HCT116 (cell line): ENCODE data around the gene CAMKMT. TPM values are rescaled to one million over a fixed set of nuclear protein-coding genes. Genes with fewer than 3 reads are reported as not detected.

ENCODE experiments used
- ATAC-seq: fragments of 200-7000 bp; cut with Tn5 transposase; 2 replicates; pipeline ENCODE4 v1.9.1; 2020; ENCODE audit warnings: mild to moderate bottlenecking, moderate library complexity
- BruUV-seq: library from RNA; stranded (reverse); fragments of 400-500 nt; replicated peaks from 2 replicates; lab custom pipeline; 2021; lab: Mats Ljungman, UMichigan
- CTCF ChIA-PET: fragments of 300-600 bp; sonication (Branson Sonifier 250); formaldehyde crosslinking; loops from one replicate; lab custom pipeline; 2021; ENCODE audit warnings: antibody characterized with exemption; lab: Charles Lee
- POLR2A ChIA-PET: fragments of 300-600, 350-600 bp; sonication (Branson Sonifier 250); formaldehyde crosslinking; loops from one replicate; lab custom pipeline; 2021; ENCODE audit warnings: antibody characterized with exemption; lab: Charles Lee
- RAD21 ChIA-PET, 2 experiments: fragments of 300-600 bp; sonication (Branson Sonifier 250); formaldehyde crosslinking; loops; one replicate each; lab custom pipeline; 2023; ENCODE audit warnings: low total read pairs in 2 of 2; ENCODE audit not compliant: uncharacterized antibody in 2 of 2, unreplicated experiment in 2 of 2, low non-redundant PET in 1 of 2; lab: Charles Lee
- DNase-seq: peaks from one replicate; pipeline ENCODE4 v3.0.0-alpha.2; 2010; ENCODE audit warnings: low read depth, low spot score
- H2AFZ ChIP-seq: fragments of 200-600 bp; shearing (Covaris generic), sonication (generic); 2 replicates; pipeline ENCODE4 v1.6.1; 2017; ENCODE audit warnings: low read depth, mixed run types, mixed read lengths, antibody characterized with exemption, low read length; ENCODE audit not compliant: poor library complexity, severe bottlenecking
- H3K27ac ChIP-seq: 2 replicates; pipeline ENCODE4 v1.5.1; 2012; ENCODE audit warnings: low read depth, low read length
- H3K27me3 ChIP-seq: fragments of 200-600 bp; sonication (generic); 2 replicates; pipeline ENCODE4 v1.6.1; 2016; ENCODE audit warnings: mixed run types, low read length, mixed read lengths; ENCODE audit not compliant: insufficient read depth
- H3K36me3 ChIP-seq, 2 experiments: fragments of 200-500 bp in 1 of 2; fragments of 200-600 bp in 1 of 2; sonication (Bioruptor generic) in 1 of 2; sonication (generic) in 1 of 2; 2 replicates each; pipeline versions ENCODE4 v1.5.1 to v1.6.1; 2014 to 2016; ENCODE audit warnings: low read length in 2 of 2, inconsistent platforms in 1 of 2, mixed read lengths in 1 of 2, mixed run types in 1 of 2; ENCODE audit not compliant: insufficient read depth in 2 of 2, control insufficient read depth in 1 of 2
- H3K4me1 ChIP-seq, 2 experiments: fragments of 200-600 bp in 1 of 2; sonication (generic) in 1 of 2; 2 replicates each; pipeline versions ENCODE4 v1.5.1 to v1.6.1; 2012 to 2017; ENCODE audit warnings: low read length in 2 of 2, inconsistent platforms in 1 of 2, mild to moderate bottlenecking in 1 of 2, mixed read lengths in 1 of 2, mixed run types in 1 of 2, moderate library complexity in 1 of 2; ENCODE audit not compliant: insufficient read depth in 2 of 2, control insufficient read depth in 1 of 2
- H3K4me2 ChIP-seq: fragments of 200-600 bp; sonication (generic); 2 replicates; pipeline ENCODE4 v1.6.1; 2017; ENCODE audit warnings: mixed run types, low read length, mixed read lengths
- H3K4me3 ChIP-seq, 2 experiments: fragments of 200-600 bp in 1 of 2; sonication (generic) in 1 of 2; replicated peaks in 1 of 2; 2 replicates each; pipeline ENCODE4 v1.5.1; 2011 to 2016; ENCODE audit warnings: low read length in 2 of 2, control low read depth in 1 of 2, low read depth in 1 of 2, mild to moderate bottlenecking in 1 of 2, mixed read lengths in 1 of 2, mixed run types in 1 of 2
- H3K79me2 ChIP-seq: fragments of 200-600 bp; sonication (generic); 2 replicates; pipeline ENCODE4 v1.6.1; 2017; ENCODE audit warnings: mild to moderate bottlenecking, mixed run types, low read length, moderate library complexity, mixed read lengths; ENCODE audit not compliant: insufficient read depth
- H3K9ac ChIP-seq: fragments of 200-600 bp; sonication (generic); 2 replicates; pipeline ENCODE4 v1.6.1; 2016; ENCODE audit warnings: low read length, mixed read lengths
- H3K9me2 ChIP-seq: fragments of 200-600 bp; sonication (generic), shearing (Covaris generic); 2 replicates; pipeline ENCODE4 v1.6.1; 2017; ENCODE audit warnings: mixed run types, mild to moderate bottlenecking, moderate library complexity; ENCODE audit not compliant: insufficient read depth
- H3K9me3 ChIP-seq, 2 experiments: fragments of 200-500 bp in 1 of 2; fragments of 200-600 bp in 1 of 2; sonication (Bioruptor generic) in 1 of 2; sonication (generic) in 1 of 2; 2 replicates each; pipeline ENCODE4 v1.6.1; 2014 to 2017; ENCODE audit warnings: low read length in 2 of 2, mixed read lengths in 2 of 2, inconsistent platforms in 1 of 2, low read depth in 1 of 2, mild to moderate bottlenecking in 1 of 2, mixed run types in 1 of 2, moderate library complexity in 1 of 2; ENCODE audit not compliant: control insufficient read depth in 1 of 2, insufficient read depth in 1 of 2
- H4K20me1 ChIP-seq: fragments of 200-600 bp; sonication (generic), shearing (Covaris generic); 2 replicates; pipeline ENCODE4 v1.6.1; 2017; ENCODE audit warnings: mixed run types, mild to moderate bottlenecking, moderate library complexity; ENCODE audit not compliant: insufficient read depth
- ATF3 ChIP-seq: IDR thresholded peaks from 2 replicates; pipeline ENCODE4 v1.6.1; 2012
- CTCF ChIP-seq, 3 experiments: fragments of 200-600 bp in 1 of 3; sonication (generic) in 1 of 3; IDR thresholded peaks in 2 of 3; conservative IDR thresholded peaks in 1 of 3; 2 replicates each; pipeline ENCODE4 v1.5.1; 2012 to 2017; ENCODE audit warnings: low read depth in 2 of 3, low read length in 2 of 3, antibody characterized with exemption in 1 of 3, borderline replicate concordance in 1 of 3, control low read depth in 1 of 3, mild to moderate bottlenecking in 1 of 3, mixed read lengths in 1 of 3, mixed run types in 1 of 3, moderate library complexity in 1 of 3; ENCODE audit not compliant: insufficient read depth in 1 of 3
- EZH2 ChIP-seq: fragments of 200-600 bp; sonication (generic); IDR thresholded peaks from 2 replicates; pipeline ENCODE4 v1.6.1; 2017; ENCODE audit warnings: antibody characterized with exemption, mixed run types
- FOSL1 ChIP-seq: IDR thresholded peaks from 2 replicates; pipeline ENCODE4 v1.6.1; 2012; ENCODE audit warnings: low read depth
- JUND ChIP-seq: IDR thresholded peaks from 2 replicates; pipeline ENCODE4 v1.6.1; 2012
- POLR2A ChIP-seq: IDR thresholded peaks from 2 replicates; pipeline ENCODE4 v1.7.0; 2011; ENCODE audit warnings: borderline replicate concordance; ENCODE audit not compliant: insufficient read depth, insufficient read length; ENCODE audit errors: extremely low read depth
- POLR2AphosphoS5 ChIP-seq: IDR thresholded peaks from 2 replicates; pipeline ENCODE4 v1.6.1; 2011; ENCODE audit warnings: mild to moderate bottlenecking, low read depth, low read length, moderate library complexity
- RAD21 ChIP-seq: IDR thresholded peaks from 2 replicates; pipeline ENCODE4 v1.6.1; 2012; ENCODE audit warnings: low read depth, mild to moderate bottlenecking
- REST ChIP-seq: IDR thresholded peaks from 2 replicates; pipeline ENCODE4 v1.6.1; 2012; ENCODE audit warnings: low read depth
- SP1 ChIP-seq: IDR thresholded peaks from 2 replicates; pipeline ENCODE4 v1.6.1; 2012; ENCODE audit warnings: low read depth
- SRF ChIP-seq: IDR thresholded peaks from 2 replicates; pipeline ENCODE4 v1.6.1; 2012; ENCODE audit warnings: low read depth
- TCF7L2 ChIP-seq: IDR thresholded peaks from 2 replicates; pipeline ENCODE4 v1.7.0; 2011; ENCODE audit warnings: borderline replicate concordance, inconsistent platforms; ENCODE audit not compliant: insufficient read depth, insufficient read length; ENCODE audit errors: extremely low read depth
- YY1 ChIP-seq: IDR thresholded peaks from 2 replicates; pipeline ENCODE4 v1.6.1; 2011; ENCODE audit warnings: low read length, low read depth, moderate library complexity, mild to moderate bottlenecking; ENCODE audit not compliant: insufficient replicate concordance; ENCODE audit errors: extremely low read depth
- ZFX ChIP-seq: fragments of 450-650 bp; IDR thresholded peaks from 2 replicates; pipeline ENCODE4 v1.6.1; 2017
- intact Hi-C: fragments of 100-400 bp; cut with micrococcal nuclease; formaldehyde crosslinking; loops from 2 replicates; pipeline ENCODE4 v1.10.0; 2022
- total RNA-seq: library from RNA; stranded (reverse); gene quantifications from one replicate; pipeline ENCODE4 v1.2.1, GENCODE V29; 2021; ENCODE audit not compliant: unreplicated experiment

CAMKMT gene
- total RNA-seq, 1 experiment from 2014 or later: 10.6 TPM

GRCh38 chr2:44671916-44672315 is 310.2 kb downstream of the CAMKMT start:
- H3K4me1 ChIP-seq: no peaks in the 10 kb centered on the region
- no TSS peak for BruUV-seq
- no peak overlapping the region for H2AFZ ChIP-seq
- H3K36me3 ChIP-seq: no peaks in the 10 kb centered on the region
- no peak overlapping the region for H3K4me3 ChIP-seq
- TF ChIP-seq FOSL1 (no peak), REST (no peak), ZFX (no peak), ATF3 (no peak), POLR2A (no peak), RAD21 (no peak)
- no peak overlapping the region for H3K4me2 ChIP-seq
- H3K9ac ChIP-seq: no peak overlapping the region
- no peak overlapping the region for H3K27ac ChIP-seq
- no peaks in the 10 kb centered on the region for H3K9me3 ChIP-seq
- ChIA-PET POLR2A (no interaction called here), CTCF (no interaction called here), RAD21 (no interaction called here)
- no peaks in the 10 kb centered on the region for H3K9me2 ChIP-seq
- no peaks in the 10 kb centered on the region for H3K27me3 ChIP-seq
- no peaks in the 10 kb centered on the region for H4K20me1 ChIP-seq
- intact Hi-C loops: no loop called here
- no peaks in the 10 kb centered on the region for H3K79me2 ChIP-seq
- ATAC-seq: no peak
- DNase-seq: no peak

GRCh38 chr2:44672431-44672830 is 310.7 kb downstream of the CAMKMT start:
- no peaks in the 10 kb centered on the region for H3K79me2 ChIP-seq
- no peaks in the 10 kb centered on the region for H3K4me1 ChIP-seq
- no peaks in the 10 kb centered on the region for H3K36me3 ChIP-seq
- no peak overlapping the region for H2AFZ ChIP-seq
- ChIA-PET RAD21 (no interaction called here), CTCF (no interaction called here), POLR2A (no interaction called here)
- no peak overlapping the region for H3K4me2 ChIP-seq
- H3K9me3 ChIP-seq: no peaks in the 10 kb centered on the region
- ATAC-seq: no peak
- H3K9me2 ChIP-seq: no peaks in the 10 kb centered on the region
- no peak overlapping the region for H3K4me3 ChIP-seq
- no peaks in the 10 kb centered on the region for H4K20me1 ChIP-seq
- DNase-seq: no peak
- no peaks in the 10 kb centered on the region for H3K27me3 ChIP-seq
- intact Hi-C loops: no loop called here
- H3K9ac ChIP-seq: no peak overlapping the region
- BruUV-seq: no TSS peak
- no peak overlapping the region for H3K27ac ChIP-seq
- TF ChIP-seq SRF (no peak), TCF7L2 (no peak), EZH2 (no peak), JUND (no peak), YY1 (no peak), ATF3 (no peak), POLR2AphosphoS5 (no peak), SP1 (no peak), POLR2A (no peak), CTCF (IDR thresholded peaks at IDR 0.05 in 2 of 3, conservative IDR thresholded peaks at IDR 0.05 in 1 of 3; ENCODE audit: borderline replicate concordance in 1 of 3, insufficient read depth in 1 of 3, low read depth in 2 of 3, low read length in 2 of 3) (no peak)
